ENCODE results near the gene CNTN4.

Gene CNTN4

DNA sequence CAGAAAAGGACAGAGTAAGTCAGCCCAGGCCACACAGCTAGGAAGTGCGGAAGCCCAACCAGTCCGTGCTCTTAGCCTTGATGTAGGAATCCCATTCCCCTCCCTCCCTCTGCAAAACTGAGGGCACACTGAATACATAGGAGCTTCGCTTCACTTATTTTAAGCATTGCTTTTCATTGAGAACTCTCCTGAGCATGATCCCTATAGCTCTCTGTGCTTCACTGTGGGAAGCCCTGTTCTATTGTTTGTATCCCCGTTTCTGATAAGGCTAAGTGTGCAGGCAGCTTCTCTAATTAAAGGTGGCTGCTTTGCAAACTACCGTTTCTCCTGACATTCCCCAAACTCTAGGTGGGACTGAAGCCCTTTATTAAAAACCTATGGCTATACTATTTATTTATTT is 981.6 kb downstream of the CNTN4 start:
- DNase-seq: no peak

DNA sequence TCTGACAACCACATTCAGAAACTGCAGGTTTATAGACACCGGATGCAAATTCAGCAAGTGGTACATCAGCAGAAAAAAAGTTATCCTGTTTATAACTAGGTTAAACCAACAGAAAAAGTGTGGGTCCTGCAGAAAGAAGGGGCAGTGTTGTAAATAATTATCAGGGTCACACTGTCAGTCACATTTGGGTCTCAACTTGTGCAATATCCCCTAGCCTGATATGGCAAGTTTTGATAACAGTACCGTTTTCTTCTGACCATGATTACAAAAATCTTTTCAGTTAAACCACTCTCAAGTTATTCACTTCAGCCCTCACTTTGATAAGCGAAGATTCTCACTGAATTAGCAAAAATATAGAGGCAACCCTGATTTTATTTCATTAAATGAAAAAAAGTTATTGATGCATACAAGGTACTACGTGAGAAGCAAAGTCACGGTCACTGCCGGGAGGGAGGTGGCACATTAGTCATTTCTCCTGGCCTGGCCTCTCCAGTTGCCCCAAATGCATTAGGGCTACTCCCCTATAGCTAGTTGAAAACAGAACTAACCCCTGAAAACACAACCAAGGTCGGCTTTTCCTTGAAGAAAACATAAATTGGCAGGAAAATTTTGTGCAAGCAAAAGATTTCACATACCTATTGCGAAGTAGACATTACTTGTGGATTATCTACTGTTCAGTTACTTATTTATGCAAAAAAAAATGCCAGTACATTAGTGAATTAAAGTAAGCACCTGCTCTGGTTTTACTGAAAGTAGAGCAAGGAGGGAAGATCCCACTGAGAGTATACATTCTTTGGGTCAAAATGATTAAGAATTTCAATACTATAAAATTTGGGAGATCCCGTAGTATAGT is 982.9 kb downstream of the CNTN4 start:
- no peak for DNase-seq

DNA sequence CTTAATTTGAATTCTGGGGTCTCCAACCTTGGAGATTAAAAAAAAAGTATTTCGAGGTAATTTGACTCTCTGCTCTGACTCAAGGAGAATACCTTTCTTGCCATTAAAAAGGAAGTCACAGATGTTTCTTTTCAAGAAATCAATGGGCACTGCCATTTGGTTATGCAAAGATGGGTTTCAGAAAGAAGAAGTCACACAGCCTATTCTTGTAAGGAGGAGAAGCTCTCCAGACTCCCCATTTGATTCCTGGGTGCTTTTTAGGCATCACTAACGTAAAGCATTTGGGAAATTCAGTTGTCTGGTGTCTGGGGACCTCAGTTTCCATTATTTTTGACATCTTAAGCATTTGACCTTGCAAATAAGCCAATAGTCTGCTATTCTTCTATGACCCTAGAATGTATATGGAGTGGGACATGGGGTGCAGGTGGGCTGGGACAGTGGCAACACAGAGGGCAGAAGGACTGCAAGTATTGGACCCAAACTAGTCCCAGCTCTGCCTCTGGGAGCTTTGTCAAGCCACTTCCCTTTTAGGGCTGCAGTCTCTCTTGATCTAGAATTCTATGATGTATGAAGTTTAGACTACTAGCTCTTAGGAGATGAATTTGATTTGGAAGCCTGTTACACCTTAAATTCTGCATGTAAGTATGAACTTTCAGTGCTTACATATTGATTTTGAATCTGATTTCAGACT is 983.7 kb downstream of the CNTN4 start:
- no peak for DNase-seq

DNA sequence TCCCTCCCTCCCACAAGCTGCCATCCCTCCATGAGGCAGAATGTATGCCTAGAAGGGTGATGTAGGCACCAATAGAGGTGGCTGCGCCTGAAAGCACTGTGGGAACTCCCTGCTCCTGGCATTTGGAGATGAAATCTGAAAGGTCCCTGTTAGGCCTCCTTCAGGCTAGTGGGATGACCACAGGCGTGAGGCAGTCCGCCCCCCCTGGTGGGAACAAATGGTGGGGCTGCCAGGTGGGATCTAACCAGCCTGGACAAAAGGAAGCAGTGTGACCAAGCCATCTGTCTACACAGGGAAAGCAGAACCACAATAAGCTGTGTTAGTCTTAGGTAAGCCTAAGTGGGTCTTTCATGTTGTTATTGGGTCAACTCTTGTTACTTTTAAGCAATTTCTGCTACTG is 986.2 kb downstream of the CNTN4 start:
- DNase-seq: no peak

DNA sequence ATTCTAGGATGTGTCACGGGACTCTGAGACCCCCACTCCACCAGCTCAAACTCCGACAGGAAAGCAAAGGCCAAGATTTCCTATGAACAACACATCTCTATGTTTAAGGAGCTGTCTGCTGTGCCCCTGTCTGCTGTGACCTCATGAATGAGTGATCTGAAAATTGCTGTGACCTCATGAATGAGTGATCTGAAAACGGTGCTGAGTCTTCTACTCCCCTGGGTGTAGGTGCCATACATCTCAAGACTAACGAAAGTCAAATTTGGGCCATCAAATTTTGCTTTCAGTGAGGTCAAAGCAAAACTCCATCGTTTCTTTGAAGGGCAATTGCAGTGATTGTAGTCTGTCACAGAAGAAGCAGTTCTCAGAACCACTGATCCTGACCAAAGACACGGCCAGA is 987.1 kb downstream of the CNTN4 start:
- DNase-seq: no peak

DNA sequence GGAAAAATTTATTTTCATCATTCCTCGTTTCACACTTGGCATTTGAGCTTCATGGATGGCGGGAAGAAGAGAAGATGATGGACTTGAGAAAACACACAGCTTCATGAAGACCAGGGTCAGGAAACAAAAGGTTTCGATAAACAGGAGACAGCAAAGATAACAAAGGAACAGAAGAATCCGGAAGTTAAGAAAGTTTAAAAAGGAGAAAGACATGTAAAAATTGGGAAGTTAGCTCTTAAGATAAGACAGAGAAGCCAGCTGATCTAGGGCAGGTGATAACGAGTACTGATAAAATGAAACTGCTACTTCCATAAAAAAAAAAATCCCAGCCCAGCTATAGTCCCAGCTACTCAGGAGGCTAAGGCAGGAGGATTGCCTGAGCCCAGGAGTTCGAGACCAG is 987.6 kb downstream of the CNTN4 start:
- DNase-seq: no peak

DNA sequence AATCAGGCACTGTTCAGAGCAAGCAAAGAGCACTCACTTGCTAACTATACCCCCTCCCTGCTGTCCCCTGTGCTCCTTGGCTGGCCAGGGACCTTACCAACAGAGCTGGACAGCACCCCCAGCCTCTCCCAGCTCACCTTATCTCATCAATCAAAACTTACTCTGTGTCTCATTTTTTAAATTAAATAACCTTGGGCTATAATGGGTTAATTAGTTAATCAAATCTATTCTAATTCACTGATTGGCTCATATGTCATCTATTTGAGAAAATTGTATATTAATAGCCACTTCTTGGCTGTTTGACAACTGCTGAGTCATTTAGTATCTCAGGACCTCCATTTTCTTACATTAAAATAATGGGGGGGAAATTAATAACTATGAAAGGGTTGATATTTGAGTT is 988.6 kb downstream of the CNTN4 start:
- no peak for DNase-seq

DNA sequence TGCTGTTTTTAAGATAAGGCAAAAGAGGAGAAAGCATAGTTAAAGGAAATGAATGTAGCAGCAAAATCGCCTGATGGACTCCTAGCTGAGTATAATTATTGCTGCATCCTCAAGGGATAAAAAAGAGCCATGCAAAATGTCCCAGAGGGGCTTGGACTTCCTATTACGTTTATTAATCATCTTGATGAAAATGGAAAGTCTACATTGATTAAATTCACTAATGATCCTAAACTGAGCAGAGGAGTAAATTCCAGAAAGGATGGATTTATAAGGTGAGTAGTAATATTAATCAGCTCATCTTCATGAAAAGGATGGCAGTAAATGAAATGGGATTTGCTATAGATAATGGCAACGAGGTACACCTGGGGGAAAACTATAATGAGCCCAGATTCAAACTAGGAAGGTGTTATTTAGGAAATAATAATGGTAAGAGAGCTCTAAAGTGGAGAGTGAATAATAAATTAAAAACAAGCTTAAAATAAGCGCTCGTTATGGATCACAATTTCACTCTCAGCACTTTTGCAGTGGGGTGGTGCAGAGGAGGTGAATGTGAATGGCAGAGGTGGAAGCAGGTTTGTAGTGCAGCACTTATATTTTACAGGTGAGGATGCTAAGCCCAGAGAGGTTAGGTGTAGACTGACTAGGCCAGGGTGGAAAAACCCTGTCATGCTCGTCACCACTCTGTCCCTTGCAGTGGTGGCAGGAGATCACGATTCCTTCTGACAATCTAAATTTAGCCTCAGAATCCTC is 989.2 kb downstream of the CNTN4 start:
- no peak for DNase-seq

DNA sequence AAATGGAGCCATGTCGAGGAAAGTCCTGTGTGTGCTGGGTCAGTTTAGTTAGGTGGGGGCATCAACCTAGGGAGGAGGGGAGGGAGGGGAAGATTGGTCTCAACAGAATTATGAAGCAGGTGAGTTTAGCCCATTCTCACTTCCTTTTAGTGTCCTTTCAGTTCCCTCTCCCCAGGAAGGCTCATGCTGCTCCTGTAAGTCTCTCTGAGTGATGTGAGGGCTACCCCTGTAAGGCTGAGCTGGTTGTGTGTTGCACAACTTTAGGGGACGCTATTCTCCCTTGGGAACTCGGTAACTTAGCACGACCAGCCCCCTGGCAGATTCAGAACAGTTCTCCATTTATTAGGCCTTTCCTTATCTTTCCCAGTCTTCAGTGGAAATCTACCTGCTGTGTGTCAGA is 990.4 kb downstream of the CNTN4 start:
- no peak for DNase-seq

DNA sequence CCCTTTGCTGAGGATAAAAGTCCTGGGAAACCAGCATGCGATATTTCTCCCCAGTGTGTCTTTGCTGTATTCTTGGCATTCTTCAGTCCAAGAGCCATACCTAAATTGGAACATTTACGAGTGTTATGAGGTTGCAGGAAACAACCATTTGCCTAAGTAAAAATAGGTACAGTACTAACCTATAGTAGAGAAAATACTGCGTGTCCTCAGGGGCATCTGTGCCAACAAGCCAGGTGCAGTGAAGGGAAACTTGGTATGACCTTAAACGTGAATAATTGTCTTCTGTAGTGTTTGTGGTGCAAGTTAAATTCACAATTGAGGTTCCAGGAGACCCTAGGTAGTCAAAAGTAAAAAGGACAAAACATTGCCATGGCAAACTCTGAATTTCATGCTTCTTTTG is 999.3 kb downstream of the CNTN4 start:
- DNase-seq: no peak

DNA sequence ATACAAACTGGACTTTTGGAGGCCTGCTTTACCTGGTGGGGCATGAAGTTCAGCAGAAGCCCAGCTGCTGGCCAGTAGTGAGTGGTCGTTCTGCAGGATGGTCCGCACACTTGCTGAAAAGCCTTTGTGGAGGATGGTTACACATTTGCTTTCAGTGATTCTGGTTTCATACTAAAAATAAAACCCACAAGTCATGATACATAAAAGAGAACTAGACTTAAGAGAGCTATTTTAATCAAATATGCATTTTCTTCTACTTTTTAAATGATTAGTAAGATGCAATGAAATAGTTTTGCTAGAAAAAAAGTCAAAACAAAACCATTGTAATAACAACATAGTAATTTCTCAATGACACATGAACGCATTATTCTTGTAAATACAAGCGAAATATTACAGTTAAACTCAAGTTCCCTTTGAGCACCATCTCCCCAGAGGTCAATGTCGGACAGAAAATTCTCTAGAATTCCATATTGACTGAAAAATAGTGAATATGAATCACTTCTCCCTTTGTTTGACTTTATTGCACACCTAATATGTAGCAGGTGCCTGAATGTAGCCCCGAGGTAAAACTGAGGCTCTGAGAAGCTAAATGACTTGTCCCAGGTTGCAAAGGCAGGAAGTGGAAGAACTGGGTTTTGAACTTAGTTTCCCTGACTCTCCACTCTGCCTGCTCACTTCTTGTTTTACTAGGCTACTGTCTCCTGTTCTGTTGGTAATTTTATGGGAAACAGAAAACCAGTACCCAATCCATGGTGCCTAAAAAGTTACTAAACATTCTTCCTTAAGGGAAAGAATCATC is 1003.2 kb downstream of the CNTN4 start:
- DNase-seq: no peak

DNA sequence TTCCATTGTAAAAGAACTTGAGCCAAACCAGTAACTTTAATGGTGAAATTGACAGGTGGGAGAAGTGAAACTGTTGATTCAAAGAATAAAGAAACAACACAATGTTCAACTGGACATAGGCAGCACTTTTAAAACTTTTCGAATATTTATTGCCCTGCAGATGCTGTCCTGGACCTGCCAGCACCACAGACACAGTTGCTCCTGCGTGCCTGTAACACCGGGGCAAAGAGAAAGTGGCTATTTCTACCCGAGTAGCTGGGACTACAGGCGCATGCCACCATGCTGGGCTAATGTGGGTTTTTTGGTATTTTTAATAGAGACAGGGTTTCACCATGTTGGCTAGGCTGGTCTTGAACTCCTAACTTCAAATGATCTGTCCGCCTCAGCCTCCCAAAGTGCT is 1004.1 kb downstream of the CNTN4 start:
- DNase-seq: no peak

DNA sequence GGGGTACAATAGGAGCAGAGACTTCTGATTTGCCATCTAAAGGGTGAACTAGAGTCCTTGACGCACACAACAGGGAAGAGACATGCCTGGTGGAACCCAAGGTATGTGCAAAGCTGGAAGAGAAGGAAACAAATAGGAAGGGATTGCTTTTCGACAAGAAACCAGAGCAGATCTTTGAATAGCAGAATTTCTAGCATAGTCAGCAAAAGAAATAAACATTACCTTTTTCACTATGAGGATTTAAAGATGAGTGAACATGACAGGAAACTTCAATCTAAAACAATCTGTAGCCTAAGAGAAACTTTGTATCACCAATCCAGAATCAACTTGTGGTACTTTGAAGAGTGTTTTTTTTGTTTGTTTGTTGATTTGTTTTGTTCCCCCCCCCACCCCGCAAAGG is 1006.6 kb downstream of the CNTN4 start:
- DNase-seq: no peak

DNA sequence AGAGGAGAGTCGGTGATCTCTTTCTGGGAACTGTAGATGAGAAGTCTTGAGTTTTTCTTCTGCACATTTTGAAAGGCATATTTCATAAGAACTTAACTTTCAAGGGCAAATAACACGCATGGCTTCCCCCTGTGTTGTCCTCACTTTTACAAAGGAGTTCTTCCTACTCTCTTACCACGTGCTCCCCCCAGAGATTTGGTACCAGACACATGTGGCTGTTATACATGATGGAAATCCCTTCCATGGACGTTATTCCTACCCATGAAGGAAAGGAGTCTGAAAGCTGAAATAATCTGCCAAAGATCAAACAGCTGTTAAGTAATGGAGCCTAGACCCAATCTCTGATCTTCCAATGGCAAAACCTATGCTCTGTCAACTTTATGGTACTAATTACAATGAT is 1007.1 kb downstream of the CNTN4 start:
- DNase-seq: no peak

DNA sequence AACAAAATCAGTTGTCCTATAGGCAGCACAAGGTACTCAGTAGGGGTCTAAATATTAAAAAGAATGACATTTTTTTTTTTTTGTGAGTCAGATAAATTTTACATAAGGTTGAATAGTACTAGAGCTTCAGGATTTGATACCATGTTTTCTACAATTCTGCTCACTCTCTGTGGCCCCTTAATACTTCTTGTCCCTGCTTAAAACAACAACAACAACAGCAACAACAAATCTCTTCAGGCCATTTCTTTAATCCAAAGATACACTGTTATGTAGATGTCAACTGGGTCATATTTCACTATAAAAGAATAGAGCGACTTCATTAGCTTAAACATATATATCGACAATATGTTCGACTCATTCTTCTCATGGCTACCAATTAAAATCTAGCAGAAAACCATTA is 1008.5 kb downstream of the CNTN4 start:
- no peak for DNase-seq
